Stimulated activated CD4-positive, alpha-beta T cell treated with anti-CD3 and anti-CD28 coated beads, Interleukin-1b, Interleukin-23, amount 100 ng/mL, for 4 hours (primary cell): Measurements from ENCODE around the gene MYO15A.

Experiments used
- DNase-seq, 2 donors: peaks; one replicate each; pipeline ENCODE4 v3.0.0-alpha.2; 2020; ENCODE audit warnings: low read depth in 2 of 2

Gene MYO15A

GRCh38 chr17:18101828-18102227, 6.7 kb upstream of the MYO15A start:
- no peak for DNase-seq

GRCh38 chr17:18102640-18103039, 5.9 kb upstream of the MYO15A start:
- DNase-seq = no peak

- no peak for DNase-seq
Observed at GRCh38 chr17:18105027-18105426, 3.5 kb upstream of the MYO15A start.

DNA sequence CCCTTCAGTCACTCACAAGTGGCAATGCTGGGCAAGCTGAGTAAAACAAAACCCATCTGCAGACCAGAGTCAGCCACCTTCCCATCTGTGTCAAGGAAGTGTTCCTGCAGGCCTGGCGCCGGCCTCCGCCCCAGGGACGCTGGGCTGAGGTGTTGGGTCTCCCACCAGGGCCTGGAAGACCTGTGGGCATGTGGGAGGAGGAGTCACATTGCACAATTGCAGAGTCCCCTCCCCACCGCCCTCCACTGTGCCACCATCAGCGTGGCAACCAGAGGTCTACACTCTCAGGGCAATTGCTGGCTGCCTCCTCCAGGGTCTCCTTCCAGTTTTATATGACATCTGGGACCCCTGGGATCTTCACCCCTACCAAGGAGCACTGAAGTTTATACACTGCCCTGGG, 3.0 kb upstream of the MYO15A start:
- no peak for DNase-seq

DNA sequence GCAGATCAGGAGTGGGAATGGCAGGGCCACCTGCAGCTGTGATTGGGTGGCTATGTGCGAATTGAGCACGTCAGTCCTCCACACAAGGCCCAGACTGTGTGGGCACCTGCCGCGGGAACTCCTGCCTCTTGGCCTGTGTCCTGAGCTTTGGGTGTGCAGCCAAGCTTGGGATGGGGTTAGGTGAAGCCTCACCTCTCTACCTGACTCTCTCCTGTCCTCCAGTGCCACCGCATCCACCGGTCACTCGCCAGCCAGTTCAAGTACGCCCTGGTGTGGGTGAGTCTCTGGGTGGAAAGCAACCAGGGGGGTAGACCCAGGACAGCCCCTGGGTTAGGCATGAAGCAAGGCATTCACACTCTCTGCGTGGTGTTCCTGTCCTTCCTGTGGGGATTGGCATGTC, 2.3 kb upstream of the MYO15A start:
- no peak for DNase-seq

- no peak for DNase-seq
Observed at GRCh38 chr17:18107061-18107790, 1.3 kb upstream of the MYO15A start.

DNA sequence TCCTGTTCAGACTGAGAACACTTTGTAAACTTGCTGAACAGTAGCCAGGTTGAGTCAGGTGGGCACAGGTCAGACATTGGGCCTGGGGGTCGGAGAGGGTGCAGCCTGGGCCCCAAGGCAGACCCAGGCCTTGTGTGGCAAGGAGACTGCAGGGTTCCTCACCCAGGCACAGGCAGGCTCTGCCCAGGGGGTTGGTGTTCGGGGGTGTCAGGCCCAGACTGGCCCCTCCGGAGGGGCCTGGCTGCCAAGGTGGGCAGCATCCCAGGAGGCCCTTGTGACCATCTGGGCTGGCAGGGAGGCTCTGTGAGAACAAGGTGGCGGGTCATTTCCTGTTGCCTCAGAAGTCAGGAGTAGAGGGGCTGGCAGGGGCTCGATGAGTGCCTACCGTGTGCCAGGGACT, 585 bp upstream of the MYO15A start:
- DNase-seq = no peak

DNA sequence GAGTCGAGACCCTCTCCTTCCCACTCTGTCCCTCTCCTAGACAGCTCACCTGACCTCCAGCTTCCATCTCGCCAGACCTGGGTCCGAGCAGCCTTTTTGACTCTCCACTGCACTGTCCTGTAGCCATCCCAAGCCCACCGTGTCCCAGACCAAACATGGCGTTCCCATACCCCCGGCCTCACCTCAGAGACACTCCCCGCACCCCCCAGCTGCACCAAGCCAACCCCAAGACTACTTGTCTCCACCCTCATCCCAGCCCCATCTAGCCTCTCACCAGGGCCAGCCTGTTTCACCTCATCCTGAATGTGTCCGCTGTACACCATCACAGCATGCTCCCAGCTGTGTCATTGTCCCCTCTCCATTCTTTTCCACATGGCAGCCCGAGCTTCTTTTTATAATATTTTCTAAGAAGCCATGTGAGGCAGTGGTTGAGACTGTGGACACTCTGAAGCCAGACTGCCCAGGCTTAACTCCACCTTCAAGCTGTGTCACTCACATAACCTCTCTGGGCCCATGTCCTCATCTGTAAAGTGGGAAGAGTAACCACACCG, 1.5 kb downstream of the MYO15A start:
- no peak for DNase-seq

- no peak for DNase-seq
Observed at GRCh38 chr17:18110636-18111145, 2.1 kb downstream of the MYO15A start.

DNA sequence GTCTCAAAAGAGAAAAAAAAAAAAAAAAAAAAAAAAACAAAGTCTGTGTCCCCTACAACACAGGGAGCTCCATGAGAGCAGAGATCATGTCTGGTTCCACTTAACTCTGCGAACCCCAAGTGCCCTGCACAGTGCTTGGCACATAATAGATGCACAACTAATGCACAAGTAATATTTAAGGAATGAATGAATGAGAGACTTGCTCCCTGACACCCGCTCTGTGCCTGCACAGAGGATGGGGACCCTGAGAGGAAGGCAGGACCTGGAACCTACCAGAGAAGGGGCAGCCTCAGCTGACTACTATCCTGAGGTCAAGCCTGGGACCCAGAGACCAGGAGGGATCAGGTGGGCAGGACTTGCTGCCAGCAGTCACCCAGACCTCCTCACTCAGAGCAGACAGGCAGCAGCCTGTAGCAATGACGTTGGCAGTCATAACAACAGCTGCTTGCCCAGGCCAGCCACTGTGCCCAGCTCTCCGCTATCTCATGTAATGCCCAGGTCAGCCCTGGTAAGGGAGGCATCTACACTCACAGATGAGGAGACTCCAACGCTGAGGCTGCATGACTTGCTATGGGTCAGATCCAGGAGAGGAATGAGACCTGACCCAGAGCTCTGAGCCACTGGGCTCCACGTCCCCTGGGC, 2.9 kb downstream of the MYO15A start:
- DNase-seq = no peak

DNA sequence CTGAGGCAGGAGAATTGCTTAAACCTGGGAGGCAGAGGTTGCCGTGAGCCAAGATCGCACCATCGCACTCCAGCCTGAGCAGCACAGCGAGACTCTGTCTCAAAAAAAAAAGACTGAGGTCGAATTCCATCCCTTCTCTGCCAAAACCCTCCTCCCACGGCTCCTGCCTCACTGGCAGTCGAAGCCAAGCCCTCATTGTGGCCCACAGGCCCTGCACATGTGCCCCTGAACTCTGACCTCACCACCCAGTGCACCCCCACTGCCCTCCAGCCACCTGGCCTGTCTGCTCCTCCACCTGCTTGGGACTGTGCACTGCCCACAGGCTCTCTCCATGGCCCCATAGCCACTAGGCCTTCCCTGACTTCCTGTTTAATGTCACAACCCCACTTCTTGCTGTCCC, 7.0 kb downstream of the MYO15A start:
- no peak for DNase-seq

DNA sequence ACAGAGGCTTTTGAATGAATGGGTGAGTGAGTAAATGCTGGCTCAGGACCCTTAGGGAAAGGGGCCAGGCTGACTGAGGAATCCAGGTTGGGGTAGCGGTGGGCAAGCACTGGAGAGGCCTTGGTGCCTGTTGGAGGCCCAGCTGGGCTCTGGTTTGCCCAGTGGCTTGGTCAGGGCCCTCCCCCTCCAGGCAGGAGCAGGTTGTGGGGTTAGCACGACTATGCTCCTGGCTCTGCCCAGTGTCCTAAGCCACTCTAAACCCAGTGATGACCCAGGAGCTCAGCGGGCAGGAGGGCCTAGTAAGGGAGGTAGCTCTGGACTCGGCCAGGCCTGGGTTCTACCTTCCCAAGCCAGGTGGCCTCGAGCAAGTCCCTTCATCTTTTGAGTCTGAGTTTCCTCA, 7.5 kb downstream of the MYO15A start:
- no peak for DNase-seq

DNA sequence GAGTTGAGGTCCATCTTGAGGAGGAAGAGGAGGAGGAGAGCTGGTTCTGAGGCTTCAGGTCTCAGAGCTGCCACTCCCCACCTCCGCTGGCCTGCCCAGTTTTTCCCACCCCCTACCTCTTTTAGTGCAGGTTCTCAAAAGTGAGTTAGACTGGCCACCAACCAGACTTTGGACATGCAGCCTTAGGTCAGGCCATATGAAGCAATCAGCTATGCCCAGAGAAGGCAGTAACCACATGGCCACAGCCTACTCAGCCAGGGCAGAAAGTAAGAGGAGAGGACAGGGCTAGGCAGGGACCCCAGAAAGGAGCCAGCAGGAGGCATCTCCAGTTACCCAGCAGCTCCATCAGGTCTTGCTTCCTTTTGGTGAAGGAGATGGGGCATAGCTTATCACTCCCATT, 9.0 kb downstream of the MYO15A start:
- DNase-seq = no peak

DNA sequence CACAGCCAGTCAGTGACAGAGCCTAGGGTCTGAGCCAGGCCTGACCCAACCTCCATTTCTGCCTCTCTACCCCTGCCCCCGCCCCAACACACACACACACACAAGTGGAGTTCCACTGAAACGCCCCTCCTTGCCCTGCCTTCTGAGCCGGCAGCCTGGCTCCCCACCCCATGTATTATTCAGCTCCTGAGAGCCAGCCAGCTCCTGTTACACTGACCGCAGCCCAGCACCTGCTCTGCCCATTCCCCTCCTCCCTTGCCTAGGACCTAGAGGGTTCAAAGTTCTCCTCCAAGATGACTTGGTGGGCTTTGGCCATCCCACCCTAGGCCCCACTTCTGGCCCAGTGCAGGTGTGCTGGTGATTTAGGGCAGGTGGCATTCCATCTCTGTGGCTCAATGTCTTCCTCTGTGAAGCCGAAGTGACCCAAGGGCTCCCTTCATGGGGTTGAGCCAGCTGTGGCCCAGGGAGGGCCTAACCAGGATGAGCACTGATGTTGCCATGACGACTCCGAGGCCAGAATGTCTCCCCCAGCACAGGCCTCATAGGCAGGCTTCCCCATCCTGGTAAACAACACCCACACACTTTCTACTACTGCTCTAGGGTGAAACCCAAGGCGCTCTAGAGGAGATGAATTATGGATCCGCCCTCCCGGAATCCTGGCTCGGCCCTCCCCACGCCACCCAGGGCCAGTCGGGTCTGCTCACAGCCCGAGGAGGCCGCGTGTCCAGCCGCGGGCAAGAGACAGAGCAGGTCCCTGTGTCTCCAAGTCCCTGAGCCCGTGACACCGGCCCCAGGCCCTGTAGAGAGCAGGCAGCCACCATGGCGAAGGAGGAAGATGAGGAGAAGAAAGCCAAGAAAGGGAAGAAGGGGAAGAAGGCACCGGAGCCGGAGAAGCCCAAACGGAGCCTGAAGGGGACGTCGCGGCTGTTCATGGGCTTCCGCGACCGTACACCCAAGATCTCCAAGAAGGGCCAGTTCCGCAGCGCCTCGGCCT, 9.7 kb downstream of the MYO15A start:
- DNase-seq = no peak

- DNase-seq = no peak
Observed at GRCh38 chr17:18119166-18119745, 10.7 kb downstream of the MYO15A start.

DNA sequence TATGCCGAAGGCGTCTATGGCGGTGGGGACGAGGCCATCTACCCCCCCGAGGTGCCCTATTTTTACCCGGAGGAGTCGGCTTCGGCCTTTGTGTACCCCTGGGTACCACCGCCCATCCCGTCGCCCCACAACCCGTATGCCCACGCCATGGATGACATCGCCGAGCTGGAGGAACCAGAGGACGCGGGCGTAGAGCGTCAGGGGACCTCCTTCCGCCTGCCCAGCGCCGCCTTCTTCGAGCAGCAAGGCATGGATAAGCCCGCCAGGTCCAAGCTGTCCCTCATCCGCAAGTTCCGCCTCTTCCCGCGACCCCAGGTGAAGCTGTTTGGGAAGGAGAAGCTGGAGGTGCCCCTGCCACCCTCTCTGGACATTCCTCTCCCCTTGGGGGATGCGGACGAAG, 11.4 kb downstream of the MYO15A start:
- DNase-seq = no peak

GRCh38 chr17:18120461-18121017, 12.0 kb downstream of the MYO15A start:
- no peak for DNase-seq

- DNase-seq = no peak
Observed at GRCh38 chr17:18121144-18121910, 12.8 kb downstream of the MYO15A start.

DNA sequence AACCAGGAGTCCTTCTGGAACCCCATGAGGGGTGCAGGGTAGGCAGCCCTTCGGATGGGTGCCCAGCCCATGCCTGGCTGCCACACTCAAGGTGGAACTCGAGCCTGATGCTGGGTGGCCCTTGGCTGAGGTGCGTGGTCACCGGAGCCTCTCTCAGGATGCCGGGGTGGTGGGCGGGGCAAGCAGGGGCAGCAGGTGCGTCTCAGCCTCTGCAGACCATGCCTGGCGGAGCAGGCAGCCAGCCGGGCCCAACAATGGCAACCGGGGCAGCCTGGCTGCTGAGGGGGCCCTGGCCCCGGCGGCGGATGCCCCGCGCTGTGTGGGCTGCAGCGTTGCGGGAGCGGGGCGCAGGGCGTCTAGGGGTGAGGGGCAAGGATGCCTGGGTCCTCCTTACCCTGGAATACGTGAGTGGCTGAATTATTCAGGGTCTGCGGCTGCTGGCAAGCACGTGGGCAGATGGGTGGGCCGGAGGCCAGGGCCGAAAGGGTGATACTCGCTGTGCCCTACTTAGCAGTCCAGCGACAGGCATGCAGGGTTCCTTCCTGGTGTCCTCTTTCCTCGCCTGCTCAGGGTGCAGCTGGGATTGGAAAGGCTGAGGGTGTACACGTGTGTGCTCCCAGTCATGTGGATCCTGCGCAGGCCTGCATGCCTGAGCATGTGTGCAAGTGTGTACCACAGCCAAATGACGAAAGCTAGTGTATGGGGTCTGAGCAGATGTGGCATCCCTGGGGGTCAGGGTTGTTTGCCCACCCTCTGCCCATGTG, 14.6 kb downstream of the MYO15A start:
- DNase-seq = no peak
